ENCODE measurements around the gene RAVER2. TPM values are rescaled to one million over a fixed set of nuclear protein-coding genes. Genes with fewer than 3 reads are reported as not detected.

The RAVER2 gene
- total RNA-seq, 1 experiment from 2014 or later = 20.3 TPM

DNA sequence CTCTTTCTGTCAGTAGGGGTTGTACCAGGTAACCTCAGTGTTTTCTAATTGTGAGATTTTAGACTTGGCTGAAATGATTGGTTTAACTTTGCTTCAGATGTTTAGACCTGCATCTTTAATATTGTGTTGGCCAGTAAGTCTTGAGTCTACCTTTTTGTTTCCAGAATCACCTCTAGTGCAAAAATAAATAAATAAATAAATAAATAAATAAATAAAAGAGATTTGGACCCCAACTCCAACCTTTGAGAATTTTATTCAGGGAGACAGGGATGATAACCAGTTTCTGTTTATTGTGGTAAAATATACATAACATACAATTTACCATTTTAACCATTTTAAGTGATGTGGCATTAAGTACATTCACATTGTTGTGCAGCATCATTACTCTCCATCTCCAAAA is 64.4 kb downstream of the RAVER2 start:
- H3K36me3 Mint-ChIP-seq = peaks cover 4% of the 10 kb centered on the region; the same call in 1 of the 2 replicates
- ChIA-PET POLR2A (no interaction called here), CTCF (no interaction called here)
- ATAC-seq (no peak), DNase-seq (ENCODE audit: low spot score) (no peak)
- no peak for TF ChIP-seq MYBL2 (CRISPR knock-in tag; IDR thresholded peaks at IDR 0.05)
- no peak for TF ChIP-seq NFYB (CRISPR knock-in tag; conservative IDR thresholded peaks at IDR 0.05; ENCODE audit: low read depth)
- no peak overlapping the region for H3K4me3 Mint-ChIP-seq
- H3K4me1 Mint-ChIP-seq = no peaks in the 10 kb centered on the region
- no peak overlapping the region for H3K27ac Mint-ChIP-seq
- H3K27me3 Mint-ChIP-seq (ENCODE audit: low read depth) = no peaks in the 10 kb centered on the region
- H3K9me3 Mint-ChIP-seq = no peaks in the 10 kb centered on the region

DNA sequence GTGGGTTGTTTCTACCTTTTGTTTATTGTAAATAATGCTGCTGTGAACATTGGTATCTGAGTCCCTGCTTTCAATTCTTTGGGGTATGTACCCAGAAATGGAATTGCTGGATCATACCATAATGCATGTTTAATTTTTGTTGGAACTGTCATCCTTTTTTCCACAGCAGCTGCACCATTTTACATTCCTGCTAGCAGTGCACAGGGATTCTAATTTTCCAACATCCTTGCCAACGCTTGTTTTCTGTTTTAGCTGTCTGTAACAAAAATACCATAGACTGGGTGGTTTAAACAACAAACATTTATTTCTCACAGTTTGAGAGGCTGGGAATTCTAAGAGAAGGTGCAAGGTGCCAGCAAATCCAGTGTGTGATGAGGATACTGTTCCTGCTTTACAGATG is 65.1 kb downstream of the RAVER2 start:
- ChIA-PET POLR2A (no interaction called here), CTCF (no interaction called here)
- Mint-ChIP-seq H3K27me3 (ENCODE audit: low read depth) (no peaks in the 10 kb centered on the region), H3K27ac (no peak overlapping the region), H3K4me3 (no peak overlapping the region), H3K9me3 (no peaks in the 10 kb centered on the region), H3K36me3 (peaks cover 3% of the 10 kb centered on the region), H3K4me1 (no peaks in the 10 kb centered on the region)
- DNase-seq (ENCODE audit: low spot score) = no peak
- ATAC-seq = no peak
- TF ChIP-seq, protein P1, sequence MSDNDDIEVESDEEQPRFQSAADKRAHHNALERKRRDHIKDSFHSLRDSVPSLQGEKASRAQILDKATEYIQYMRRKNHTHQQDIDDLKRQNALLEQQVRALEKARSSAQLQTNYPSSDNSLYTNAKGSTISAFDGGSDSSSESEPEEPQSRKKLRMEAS (CRISPR knock-in tag; IDR thresholded peaks at IDR 0.05) = no peak
- TF ChIP-seq, protein P2, sequence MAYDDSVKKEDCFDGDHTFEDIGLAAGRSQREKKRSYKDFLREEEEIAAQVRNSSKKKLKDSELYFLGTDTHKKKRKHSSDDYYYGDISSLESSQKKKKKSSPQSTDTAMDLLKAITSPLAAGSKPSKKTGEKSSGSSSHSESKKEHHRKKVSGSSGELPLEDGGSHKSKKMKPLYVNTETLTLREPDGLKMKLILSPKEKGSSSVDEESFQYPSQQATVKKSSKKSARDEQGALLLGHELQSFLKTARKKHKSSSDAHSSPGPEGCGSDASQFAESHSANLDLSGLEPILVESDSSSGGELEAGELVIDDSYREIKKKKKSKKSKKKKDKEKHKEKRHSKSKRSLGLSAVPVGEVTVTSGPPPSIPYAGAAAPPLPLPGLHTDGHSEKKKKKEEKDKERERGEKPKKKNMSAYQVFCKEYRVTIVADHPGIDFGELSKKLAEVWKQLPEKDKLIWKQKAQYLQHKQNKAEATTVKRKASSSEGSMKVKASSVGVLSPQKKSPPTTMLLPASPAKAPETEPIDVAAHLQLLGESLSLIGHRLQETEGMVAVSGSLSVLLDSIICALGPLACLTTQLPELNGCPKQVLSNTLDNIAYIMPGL (CRISPR knock-in tag; IDR thresholded peaks at IDR 0.05) = no peak
- TF ChIP-seq ZNF423 (CRISPR knock-in tag; IDR thresholded peaks at IDR 0.05) = no peak
- TF ChIP-seq CBFB (CRISPR knock-in tag; IDR thresholded peaks at IDR 0.05; ENCODE audit: low read depth) = no peak
- TF ChIP-seq, protein P3, sequence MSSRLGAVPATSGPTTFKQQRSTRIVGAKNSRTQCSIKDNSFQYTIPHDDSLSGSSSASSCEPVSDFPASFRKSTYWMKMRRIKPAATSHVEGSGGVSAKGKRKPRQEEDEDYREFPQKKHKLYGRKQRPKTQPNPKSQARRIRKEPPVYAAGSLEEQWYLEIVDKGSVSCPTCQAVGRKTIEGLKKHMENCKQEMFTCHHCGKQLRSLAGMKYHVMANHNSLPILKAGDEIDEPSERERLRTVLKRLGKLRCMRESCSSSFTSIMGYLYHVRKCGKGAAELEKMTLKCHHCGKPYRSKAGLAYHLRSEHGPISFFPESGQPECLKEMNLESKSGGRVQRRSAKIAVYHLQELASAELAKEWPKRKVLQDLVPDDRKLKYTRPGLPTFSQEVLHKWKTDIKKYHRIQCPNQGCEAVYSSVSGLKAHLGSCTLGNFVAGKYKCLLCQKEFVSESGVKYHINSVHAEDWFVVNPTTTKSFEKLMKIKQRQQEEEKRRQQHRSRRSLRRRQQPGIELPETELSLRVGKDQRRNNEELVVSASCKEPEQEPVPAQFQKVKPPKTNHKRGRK (CRISPR knock-in tag; IDR thresholded peaks at IDR 0.05; ENCODE audit: borderline replicate concordance) = no peak
- no peak for TF ChIP-seq MXD4 (CRISPR knock-in tag; IDR thresholded peaks at IDR 0.05; ENCODE audit: borderline replicate concordance)
- TF ChIP-seq, protein P4, sequence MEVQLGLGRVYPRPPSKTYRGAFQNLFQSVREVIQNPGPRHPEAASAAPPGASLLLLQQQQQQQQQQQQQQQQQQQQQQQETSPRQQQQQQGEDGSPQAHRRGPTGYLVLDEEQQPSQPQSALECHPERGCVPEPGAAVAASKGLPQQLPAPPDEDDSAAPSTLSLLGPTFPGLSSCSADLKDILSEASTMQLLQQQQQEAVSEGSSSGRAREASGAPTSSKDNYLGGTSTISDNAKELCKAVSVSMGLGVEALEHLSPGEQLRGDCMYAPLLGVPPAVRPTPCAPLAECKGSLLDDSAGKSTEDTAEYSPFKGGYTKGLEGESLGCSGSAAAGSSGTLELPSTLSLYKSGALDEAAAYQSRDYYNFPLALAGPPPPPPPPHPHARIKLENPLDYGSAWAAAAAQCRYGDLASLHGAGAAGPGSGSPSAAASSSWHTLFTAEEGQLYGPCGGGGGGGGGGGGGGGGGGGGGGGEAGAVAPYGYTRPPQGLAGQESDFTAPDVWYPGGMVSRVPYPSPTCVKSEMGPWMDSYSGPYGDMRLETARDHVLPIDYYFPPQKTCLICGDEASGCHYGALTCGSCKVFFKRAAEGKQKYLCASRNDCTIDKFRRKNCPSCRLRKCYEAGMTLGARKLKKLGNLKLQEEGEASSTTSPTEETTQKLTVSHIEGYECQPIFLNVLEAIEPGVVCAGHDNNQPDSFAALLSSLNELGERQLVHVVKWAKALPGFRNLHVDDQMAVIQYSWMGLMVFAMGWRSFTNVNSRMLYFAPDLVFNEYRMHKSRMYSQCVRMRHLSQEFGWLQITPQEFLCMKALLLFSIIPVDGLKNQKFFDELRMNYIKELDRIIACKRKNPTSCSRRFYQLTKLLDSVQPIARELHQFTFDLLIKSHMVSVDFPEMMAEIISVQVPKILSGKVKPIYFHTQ (CRISPR knock-in tag; IDR thresholded peaks at IDR 0.05) = no peak
- TF ChIP-seq ZMAT4 (CRISPR knock-in tag; IDR thresholded peaks at IDR 0.05) = no peak
- no peak for TF ChIP-seq GRHL2 (CRISPR knock-in tag; IDR thresholded peaks at IDR 0.05; ENCODE audit: insufficient replicate concordance, severe bottlenecking)
- no peak for TF ChIP-seq ATF2 (CRISPR knock-in tag; IDR thresholded peaks at IDR 0.05; ENCODE audit: borderline replicate concordance, low read depth)
- no peak for TF ChIP-seq ZNF671 (CRISPR knock-in tag; IDR thresholded peaks at IDR 0.05)
- no peak for TF ChIP-seq NR2C2 (CRISPR knock-in tag; IDR thresholded peaks at IDR 0.05)
- no peak for TF ChIP-seq HMGA2 (CRISPR knock-in tag; IDR thresholded peaks at IDR 0.05)
- TF ChIP-seq ETV6 (CRISPR knock-in tag; IDR thresholded peaks at IDR 0.05) = no peak
- no peak for TF ChIP-seq STAT6 (CRISPR knock-in tag; conservative IDR thresholded peaks at IDR 0.05; ENCODE audit: low read depth)
- TF ChIP-seq ZNF532 (CRISPR knock-in tag; IDR thresholded peaks at IDR 0.05; ENCODE audit: borderline replicate concordance) = no peak
- TF ChIP-seq, protein P5, sequence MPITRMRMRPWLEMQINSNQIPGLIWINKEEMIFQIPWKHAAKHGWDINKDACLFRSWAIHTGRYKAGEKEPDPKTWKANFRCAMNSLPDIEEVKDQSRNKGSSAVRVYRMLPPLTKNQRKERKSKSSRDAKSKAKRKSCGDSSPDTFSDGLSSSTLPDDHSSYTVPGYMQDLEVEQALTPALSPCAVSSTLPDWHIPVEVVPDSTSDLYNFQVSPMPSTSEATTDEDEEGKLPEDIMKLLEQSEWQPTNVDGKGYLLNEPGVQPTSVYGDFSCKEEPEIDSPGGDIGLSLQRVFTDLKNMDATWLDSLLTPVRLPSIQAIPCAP (CRISPR knock-in tag; IDR thresholded peaks at IDR 0.05) = no peak
